Endothelial cell of coronary artery (primary cell): ENCODE results near the gene FAM236C. TPM values are rescaled to one million over a fixed set of nuclear protein-coding genes. Genes with fewer than 3 reads are reported as not detected.

Experiments
- total RNA-seq: library from RNA; depleted of rRNA; stranded (reverse); fragments of >200 nt; gene quantifications from 2 replicates; pipeline ENCODE4 v1.2.3, GENCODE V29; 2014

The FAM236C gene
- not detected in 2 replicates for total RNA-seq

DNA sequence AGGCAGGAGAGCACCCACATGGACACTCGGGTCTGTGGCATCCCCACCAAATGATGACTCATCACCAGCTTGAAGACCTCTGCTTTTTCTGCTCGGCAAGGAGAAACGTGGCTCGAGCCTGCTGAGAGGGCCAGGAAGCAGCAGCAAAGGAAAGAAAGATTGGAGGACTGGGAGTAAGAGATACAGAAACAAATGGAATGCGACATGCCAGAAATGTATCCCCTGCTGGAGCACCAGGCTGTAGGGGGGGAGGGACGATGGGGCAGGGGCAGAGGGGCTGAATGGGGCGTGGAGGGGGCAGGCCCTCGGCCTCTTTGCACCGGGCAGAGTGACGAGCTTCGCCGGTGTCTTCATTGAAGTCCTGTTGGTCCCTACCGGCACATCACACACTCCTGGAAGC is at the start of gene FAM236C:
FAM236C (plus strand) TSS at position 301 of the 400 bp plus-strand sequence. CDS start 100 bp downstream, outside the sequence.

DNA sequence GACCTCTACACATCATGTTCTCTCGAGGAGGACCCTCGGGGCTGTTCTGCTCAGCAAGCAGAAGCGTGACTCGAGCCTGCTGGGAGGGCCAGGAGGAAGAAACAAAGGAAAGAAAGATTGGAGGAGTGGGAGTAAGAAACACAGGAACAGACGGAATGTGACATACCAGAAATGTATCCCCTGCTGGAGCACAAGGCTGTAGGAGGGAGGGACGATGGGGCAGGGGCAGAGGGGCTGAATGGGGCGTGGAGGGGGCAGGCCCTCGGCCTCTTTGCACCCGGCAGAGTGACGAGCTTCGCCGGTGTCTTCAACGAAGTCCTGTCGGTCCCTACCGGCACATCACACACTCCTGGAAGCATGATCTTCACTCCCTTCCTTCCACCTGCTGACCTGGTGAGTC is 25.5 kb downstream of the FAM236C start, which contains the start of gene FAM236A:
FAM236A (plus strand) TSS at position 301 of the 400 bp plus-strand sequence; CDS start at position 358, 57 bp downstream.

DNA sequence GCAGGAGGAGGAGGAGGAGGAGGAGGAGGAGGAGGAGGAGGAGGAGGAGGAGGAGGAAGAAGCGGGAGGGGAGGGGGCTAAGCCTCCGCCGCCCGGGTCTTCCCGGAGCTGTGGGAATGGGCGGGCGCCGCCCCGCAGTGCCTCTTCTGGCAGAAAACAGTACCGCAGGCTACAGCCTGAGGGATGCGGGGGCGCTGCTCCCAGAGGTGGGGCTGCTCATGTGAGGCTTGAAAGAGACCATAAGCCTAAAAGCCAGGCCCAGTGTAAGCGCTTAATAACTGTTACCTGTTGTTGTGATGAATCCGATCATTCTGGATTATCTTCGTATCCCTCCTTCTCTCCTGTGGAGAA is 31.4 kb downstream of the FAM236C start, which contains the start of gene DMRTC1:
DMRTC1 (minus strand) TSS at position 19 of the 351 bp plus-strand sequence. CDS start 68,143 bp downstream, outside the sequence.

Other genes starting within 250 kb of the FAM236C start
- 5.5 and 8.0 TPM in 2 replicates for gene PHKA1, start 198.3 kb upstream of the FAM236C start, total RNA-seq
- gene DMRTC1B, start 135.7 kb upstream of the FAM236C start, total RNA-seq, result not detected in 2 replicates
- gene FAM236B, start 130.0 kb upstream of the FAM236C start, total RNA-seq, result not detected in 2 replicates
- gene FAM236D, start 104.4 kb upstream of the FAM236C start, total RNA-seq, result not detected in 2 replicates
- gene FAM236A, start 25.6 kb downstream of the FAM236C start, total RNA-seq, result not detected in 2 replicates
- not detected in 2 replicates for gene DMRTC1, start 31.2 kb downstream of the FAM236C start, total RNA-seq
- not detected in 2 replicates for gene PABPC1L2B, start 90.3 kb downstream of the FAM236C start, total RNA-seq
- gene PABPC1L2A, start 166.9 kb downstream of the FAM236C start, total RNA-seq, result not detected in 2 replicates